ENCODE data around the gene FCER1A. TPM values are rescaled to one million over a fixed set of nuclear protein-coding genes. Genes with fewer than 3 reads are reported as not detected.

The FCER1A gene
- total RNA-seq, 1 experiment from 2014 or later = not detected

DNA sequence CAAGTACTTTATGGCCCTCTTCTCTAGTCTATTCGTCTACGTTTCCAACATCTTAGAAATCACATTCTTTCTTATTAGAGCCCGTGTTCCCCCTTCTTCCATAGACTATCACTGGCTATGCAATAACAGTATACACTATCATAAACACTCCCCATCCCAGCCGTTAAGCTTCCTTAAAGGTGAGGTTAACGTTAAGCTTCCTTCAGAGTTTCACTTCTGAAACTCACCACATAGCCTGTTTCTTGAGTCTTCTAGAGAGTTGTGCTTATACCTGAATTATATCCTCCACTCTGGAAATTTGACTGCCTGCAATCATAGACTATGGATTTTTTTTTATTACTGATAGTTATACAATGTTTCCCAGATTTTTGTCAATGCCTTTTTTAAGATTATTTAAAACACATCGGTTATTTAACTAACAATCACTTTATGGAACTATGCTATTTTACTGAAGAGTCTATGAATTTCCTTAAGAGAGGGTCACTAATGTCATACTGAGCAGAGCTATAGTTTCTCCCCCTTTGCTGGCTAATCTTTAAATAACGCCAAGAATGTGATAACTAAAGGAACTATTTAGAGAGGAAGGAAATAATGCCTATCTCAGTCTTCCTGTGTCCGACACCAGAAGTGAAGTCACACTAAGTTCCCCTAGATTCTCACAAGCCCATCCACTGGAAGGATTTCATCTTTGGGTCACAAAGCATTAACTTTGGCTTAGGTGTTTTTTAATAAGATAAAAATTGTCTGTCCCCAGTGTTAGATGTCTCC is 16.8 kb downstream of the FCER1A start:
- H2AFZ ChIP-seq = no peak overlapping the region
- BruUV-seq (replicated peaks) = no TSS peak
- H4K20me1 ChIP-seq (ENCODE audit: insufficient read depth) = no peaks in the 10 kb centered on the region
- no peak overlapping the region for H3K4me3 ChIP-seq
- no peaks in the 10 kb centered on the region for H3K9me3 ChIP-seq (ENCODE audit: insufficient read depth, low read depth)
- no peaks in the 10 kb centered on the region for H3K27me3 ChIP-seq (ENCODE audit: insufficient read depth, low read depth)
- DNase-seq = no peak
- H3K79me2 ChIP-seq (ENCODE audit: low read depth) = no peaks in the 10 kb centered on the region
- no peaks in the 10 kb centered on the region for H3K4me1 ChIP-seq (replicated peaks; ENCODE audit: insufficient read depth)
- H3K4me2 ChIP-seq = no peak overlapping the region
- TF ChIP-seq CTCF (conservative IDR thresholded peaks at IDR 0.05) = no peak
- TF ChIP-seq EZH2 (IDR thresholded peaks at IDR 0.05; ENCODE audit: low read depth) = no peak
- no peaks in the 10 kb centered on the region for H3F3A ChIP-seq (ENCODE audit: insufficient read depth, low read depth)
- ChIA-PET POLR2A (ENCODE audit: unreplicated experiment) (no interaction called here), CTCF (no interaction called here)
- no peak overlapping the region for H3K27ac ChIP-seq
- no peaks in the 10 kb centered on the region for H3K9me2 ChIP-seq (ENCODE audit: insufficient read depth)
- H3K36me3 ChIP-seq (ENCODE audit: low read depth) = no peaks in the 10 kb centered on the region
- intact Hi-C loops (cut with micrococcal nuclease; ENCODE audit: unreplicated experiment) = no loop called here

GRCh38 chr1:159334797-159335196 is 32.7 kb downstream of the FCER1A start:
- Histone ChIP-seq H3K4me1 (replicated peaks; ENCODE audit: insufficient read depth) (no peaks in the 10 kb centered on the region), H3K9me3 (ENCODE audit: insufficient read depth, low read depth) (no peaks in the 10 kb centered on the region), H3F3A (ENCODE audit: insufficient read depth, low read depth) (no peaks in the 10 kb centered on the region), H3K9me2 (ENCODE audit: insufficient read depth) (no peaks in the 10 kb centered on the region), H3K79me2 (ENCODE audit: low read depth) (no peaks in the 10 kb centered on the region), H2AFZ (no peak overlapping the region), H4K20me1 (ENCODE audit: insufficient read depth) (no peaks in the 10 kb centered on the region), H3K36me3 (ENCODE audit: low read depth) (no peaks in the 10 kb centered on the region), H3K4me2 (no peak overlapping the region), H3K27ac (no peak overlapping the region), H3K4me3 (no peak overlapping the region), H3K27me3 (ENCODE audit: insufficient read depth, low read depth) (0 out of 2 replicates have a peak, but pooled peaks cover 4% of the 10 kb centered on the region)
- intact Hi-C loops (cut with micrococcal nuclease; ENCODE audit: unreplicated experiment) = no loop called here
- no TSS peak for BruUV-seq (replicated peaks)
- CTCF ChIA-PET = no interaction called here
- POLR2A ChIA-PET (ENCODE audit: unreplicated experiment) = no interaction called here
- DNase-seq = no peak
- no peak for TF ChIP-seq EZH2 (IDR thresholded peaks at IDR 0.05; ENCODE audit: low read depth)

DNA sequence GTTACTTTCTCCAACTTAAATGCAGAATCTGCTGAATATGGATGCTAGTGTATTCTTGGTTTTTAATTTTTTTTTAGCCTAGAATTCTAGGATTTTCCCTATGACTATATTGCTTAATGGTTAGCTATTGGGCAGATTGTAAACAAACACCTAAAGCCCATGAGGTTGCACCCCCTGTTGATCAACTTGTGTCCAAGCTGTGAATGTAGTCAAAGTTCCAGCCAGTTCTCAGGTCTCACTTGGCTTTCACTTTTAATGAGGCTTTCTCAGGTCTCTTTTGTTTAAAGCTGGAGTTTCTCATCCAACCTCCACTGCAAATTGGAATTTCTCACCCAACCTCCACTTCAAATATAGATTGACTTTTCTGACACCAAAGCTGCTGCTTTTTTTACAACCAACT is 35.9 kb downstream of the FCER1A start:
- Histone ChIP-seq H3K36me3 (ENCODE audit: low read depth) (no peaks in the 10 kb centered on the region), H3K9me3 (ENCODE audit: insufficient read depth, low read depth) (no peaks in the 10 kb centered on the region), H3K4me3 (no peak overlapping the region), H3K27me3 (ENCODE audit: insufficient read depth, low read depth) (0 out of 2 replicates have a peak, but pooled peaks cover 4% of the 10 kb centered on the region), H3K4me1 (replicated peaks; ENCODE audit: insufficient read depth) (no peaks in the 10 kb centered on the region), H3K79me2 (ENCODE audit: low read depth) (no peaks in the 10 kb centered on the region), H3K9me2 (ENCODE audit: insufficient read depth) (no peaks in the 10 kb centered on the region), H3F3A (ENCODE audit: insufficient read depth, low read depth) (no peaks in the 10 kb centered on the region), H2AFZ (no peak overlapping the region), H3K4me2 (no peak overlapping the region), H4K20me1 (ENCODE audit: insufficient read depth) (no peaks in the 10 kb centered on the region), H3K27ac (no peak overlapping the region)
- no TSS peak for BruUV-seq (replicated peaks)
- TF ChIP-seq CTCF (conservative IDR thresholded peaks at IDR 0.05) = no peak
- TF ChIP-seq EZH2 (IDR thresholded peaks at IDR 0.05; ENCODE audit: low read depth) = no peak
- CTCF ChIA-PET = no interaction called here
- intact Hi-C loops (cut with micrococcal nuclease; ENCODE audit: unreplicated experiment) = no loop called here
- POLR2A ChIA-PET (ENCODE audit: unreplicated experiment) = no interaction called here
- no peak for DNase-seq

- no peak overlapping the region for H3K4me2 ChIP-seq
- no peak overlapping the region for H3K4me3 ChIP-seq
- TF ChIP-seq EZH2 (IDR thresholded peaks at IDR 0.05; ENCODE audit: low read depth) (no peak), CTCF (conservative IDR thresholded peaks at IDR 0.05) (no peak)
- no peaks in the 10 kb centered on the region for H3K9me2 ChIP-seq (ENCODE audit: insufficient read depth)
- no peak for DNase-seq
- CTCF ChIA-PET = no interaction called here
- no peaks in the 10 kb centered on the region for H3K36me3 ChIP-seq (ENCODE audit: low read depth)
- intact Hi-C loops (cut with micrococcal nuclease; ENCODE audit: unreplicated experiment) = no loop called here
- no peaks in the 10 kb centered on the region for H3F3A ChIP-seq (ENCODE audit: insufficient read depth, low read depth)
- H3K79me2 ChIP-seq (ENCODE audit: low read depth) = no peaks in the 10 kb centered on the region
- H3K9me3 ChIP-seq (ENCODE audit: insufficient read depth, low read depth) = no peaks in the 10 kb centered on the region
- POLR2A ChIA-PET (ENCODE audit: unreplicated experiment) = no interaction called here
- no TSS peak for BruUV-seq (replicated peaks)
- H4K20me1 ChIP-seq (ENCODE audit: insufficient read depth) = no peaks in the 10 kb centered on the region
- H2AFZ ChIP-seq = no peak overlapping the region
- no peak overlapping the region for H3K27ac ChIP-seq
- H3K27me3 ChIP-seq (ENCODE audit: insufficient read depth, low read depth) = no peaks in the 10 kb centered on the region
- H3K4me1 ChIP-seq (replicated peaks; ENCODE audit: insufficient read depth) = no peaks in the 10 kb centered on the region
These were observed 37.4 kb downstream of the FCER1A start for GRCh38 chr1:159339536-159339935.
